Erythroblast (primary cell): ENCODE results near the gene GPI.

Experiments used
- GATA1 ChIP-seq: IDR thresholded peaks from 2 replicates; pipeline ENCODE4 v1.6.1; 2011; ENCODE audit warnings: low read depth, mild to moderate bottlenecking, control low read depth, low read length, moderate library complexity
- POLR2A ChIP-seq: IDR thresholded peaks from 2 replicates; pipeline ENCODE4 v1.6.1; 2011; ENCODE audit warnings: mild to moderate bottlenecking, low read length

DNA sequence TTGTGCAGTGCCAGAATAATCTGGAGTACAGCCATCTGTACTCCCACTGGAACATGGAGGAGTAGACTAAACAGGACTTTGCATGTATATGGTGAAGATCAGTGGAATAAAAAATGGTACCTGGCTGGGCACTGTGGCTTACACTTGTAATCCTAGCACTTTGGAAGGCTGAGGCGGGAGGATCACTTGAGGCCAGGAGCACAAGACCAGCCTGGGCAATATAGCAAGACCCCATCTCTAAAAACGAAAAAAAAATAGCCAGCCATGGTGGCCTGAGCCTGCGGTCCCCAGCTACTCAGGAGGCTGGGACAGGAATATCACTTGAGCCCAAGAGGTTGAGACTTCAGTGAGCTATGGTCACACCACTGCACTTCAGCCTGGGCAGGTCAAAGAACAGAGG, 83.2 kb downstream of the GPI start:
- no peak for TF ChIP-seq POLR2A
- TF ChIP-seq GATA1, result no peak
